SU-DHL-6 (cell line): ENCODE data around the gene GIGYF2.

Experiments
- H2AFZ ChIP-seq: fragments of 200-600 bp; sonication (generic); 2 replicates; pipeline ENCODE4 v1.6.1; 2014; ENCODE audit warnings: low read depth, mild to moderate bottlenecking, moderate library complexity, mixed read lengths, antibody characterized with exemption, low read length; ENCODE audit not compliant: severe bottlenecking
- H3F3A ChIP-seq: fragments of 200-600 bp; shearing (Covaris generic); 2 replicates; pipeline ENCODE4 v1.6.0; 2016; ENCODE audit warnings: antibody characterized with exemption, mild to moderate bottlenecking; ENCODE audit not compliant: insufficient read depth
- H3K27ac ChIP-seq: fragments of 200-600 bp; sonication (generic); 2 replicates; pipeline ENCODE4 v1.5.1; 2016; ENCODE audit warnings: low read depth, mild to moderate bottlenecking, low read length, moderate library complexity, mixed read lengths
- H3K27me3 ChIP-seq: fragments of 200-600 bp; sonication (generic), shearing (Covaris generic); 2 replicates; pipeline ENCODE4 v1.6.0; 2014; ENCODE audit warnings: mild to moderate bottlenecking, low read length
- H3K36me3 ChIP-seq: fragments of 200-600 bp; sonication (generic); 2 replicates; pipeline ENCODE4 v1.6.1; 2014; ENCODE audit warnings: mild to moderate bottlenecking, low read length, mixed read lengths
- H3K4me2 ChIP-seq: fragments of 300-600, 200-600 bp; shearing (Covaris generic), sonication (generic); 2 replicates; pipeline ENCODE4 v1.6.0; 2014; ENCODE audit warnings: low read length, low read depth, mild to moderate bottlenecking; ENCODE audit not compliant: poor library complexity, severe bottlenecking
- H3K4me3 ChIP-seq: fragments of 200-600 bp; sonication (generic); 2 replicates; pipeline ENCODE4 v1.5.1; 2014; ENCODE audit warnings: antibody characterized with exemption, low read length, mild to moderate bottlenecking, mixed read lengths; ENCODE audit not compliant: insufficient read depth, poor library complexity, severe bottlenecking
- H3K79me2 ChIP-seq: fragments of 200-600 bp; sonication (generic); 2 replicates; pipeline ENCODE4 v1.6.1; 2014; ENCODE audit warnings: mild to moderate bottlenecking, low read length, moderate library complexity; ENCODE audit not compliant: insufficient read depth
- H3K9ac ChIP-seq: fragments of 200-600 bp; sonication (generic); 2 replicates; pipeline ENCODE4 v1.7.0; 2014; ENCODE audit warnings: mild to moderate bottlenecking, low read length
- H3K9me2 ChIP-seq: fragments of 200-600 bp; sonication (generic); replicated peaks from 2 replicates; pipeline ENCODE4 v1.6.1; 2014; ENCODE audit warnings: low read length; ENCODE audit not compliant: insufficient read depth
- H3K9me3 ChIP-seq: fragments of 200-600 bp; sonication (generic); 2 replicates; pipeline ENCODE4 v1.6.1; 2014; ENCODE audit warnings: low read length, mixed read lengths; ENCODE audit not compliant: insufficient read depth
- H4K20me1 ChIP-seq: fragments of 200-600 bp; sonication (generic); 2 replicates; pipeline ENCODE4 v1.6.1; 2014; ENCODE audit warnings: low read depth, mild to moderate bottlenecking, antibody characterized with exemption, low read length, moderate library complexity, mixed read lengths
- EZH2phosphoT487 ChIP-seq: fragments of 200-600 bp; sonication (generic), shearing (Covaris generic); conservative IDR thresholded peaks from 2 replicates; pipeline ENCODE4 v1.6.1; 2018; ENCODE audit warnings: mild to moderate bottlenecking, antibody characterized with exemption, low read length, moderate library complexity, mixed read lengths
- TF ChIP-seq, protein P1 (sequence below): fragments of 200-600 bp; sonication (generic); IDR thresholded peaks from one replicate; pipeline ENCODE4 v1.5.1; 2017; ENCODE audit warnings: antibody characterized with exemption, mild to moderate bottlenecking, low read length, moderate library complexity; ENCODE audit not compliant: insufficient read depth, poor library complexity, severe bottlenecking

The GIGYF2 gene

DNA sequence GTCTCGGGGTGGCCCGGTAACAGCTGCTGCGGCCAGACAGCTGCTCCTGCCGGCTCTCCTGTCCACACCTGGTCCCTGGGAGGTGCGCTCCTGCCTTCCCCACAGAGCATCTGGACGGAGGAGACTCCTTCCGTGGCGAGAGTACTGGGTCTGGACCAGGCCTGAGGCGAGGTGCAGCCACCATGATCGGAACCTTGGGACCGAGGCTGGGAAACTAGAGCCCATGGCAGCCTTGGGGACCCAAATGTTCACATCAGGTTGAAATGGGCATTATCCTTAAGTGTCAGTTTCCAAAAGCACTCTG is 628 bp downstream of the GIGYF2 start:
- Histone ChIP-seq H2AFZ (peak overlapping the region; percentile 76), H3F3A (peaks cover 7% of the 10 kb centered on the region), H3K4me3 (peak overlapping the region; percentile 72), H3K79me2 (peaks cover 46% of the 10 kb centered on the region), H3K27me3 (no peaks in the 10 kb centered on the region), H3K9ac (peak overlapping the region; percentile 85), H3K36me3 (no peaks in the 10 kb centered on the region), H3K9me2 (no peaks in the 10 kb centered on the region), H3K9me3 (no peaks in the 10 kb centered on the region), H3K27ac (no peak overlapping the region), H3K4me2 (peak overlapping the region; percentile 77), H4K20me1 (no peaks in the 10 kb centered on the region; the same call in 1 of the 2 replicates)
- TF ChIP-seq, protein P1, sequence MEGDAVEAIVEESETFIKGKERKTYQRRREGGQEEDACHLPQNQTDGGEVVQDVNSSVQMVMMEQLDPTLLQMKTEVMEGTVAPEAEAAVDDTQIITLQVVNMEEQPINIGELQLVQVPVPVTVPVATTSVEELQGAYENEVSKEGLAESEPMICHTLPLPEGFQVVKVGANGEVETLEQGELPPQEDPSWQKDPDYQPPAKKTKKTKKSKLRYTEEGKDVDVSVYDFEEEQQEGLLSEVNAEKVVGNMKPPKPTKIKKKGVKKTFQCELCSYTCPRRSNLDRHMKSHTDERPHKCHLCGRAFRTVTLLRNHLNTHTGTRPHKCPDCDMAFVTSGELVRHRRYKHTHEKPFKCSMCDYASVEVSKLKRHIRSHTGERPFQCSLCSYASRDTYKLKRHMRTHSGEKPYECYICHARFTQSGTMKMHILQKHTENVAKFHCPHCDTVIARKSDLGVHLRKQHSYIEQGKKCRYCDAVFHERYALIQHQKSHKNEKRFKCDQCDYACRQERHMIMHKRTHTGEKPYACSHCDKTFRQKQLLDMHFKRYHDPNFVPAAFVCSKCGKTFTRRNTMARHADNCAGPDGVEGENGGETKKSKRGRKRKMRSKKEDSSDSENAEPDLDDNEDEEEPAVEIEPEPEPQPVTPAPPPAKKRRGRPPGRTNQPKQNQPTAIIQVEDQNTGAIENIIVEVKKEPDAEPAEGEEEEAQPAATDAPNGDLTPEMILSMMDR, result no peak
- no peak for TF ChIP-seq EZH2phosphoT487

DNA sequence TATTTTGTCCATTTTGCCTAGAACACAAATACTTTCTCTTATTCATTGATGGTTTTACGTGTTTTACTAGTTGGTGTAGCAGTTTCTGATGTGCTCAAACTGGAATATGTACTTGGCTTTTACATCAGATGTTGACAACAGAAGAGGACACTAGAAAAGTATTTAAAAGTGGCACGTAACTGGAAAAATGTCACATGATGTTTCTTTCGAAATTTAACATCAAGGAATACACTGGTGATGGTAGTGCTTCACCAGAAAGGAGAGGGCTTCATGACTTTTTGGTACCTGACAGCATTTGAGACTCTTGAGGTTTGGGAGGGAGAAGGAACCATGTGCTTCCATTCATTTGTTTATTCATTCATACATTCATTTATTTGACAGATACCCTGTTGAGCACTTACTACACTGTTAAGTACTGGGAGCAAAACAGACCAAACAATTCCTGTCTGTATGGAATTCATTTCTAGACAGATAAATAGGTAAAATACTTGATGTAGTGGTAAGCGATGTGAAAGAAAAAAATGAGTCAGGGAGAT is 1.5 kb downstream of the GIGYF2 start:
- Histone ChIP-seq H3K79me2 (peaks cover 54% of the 10 kb centered on the region), H3F3A (peaks cover 7% of the 10 kb centered on the region), H3K9ac (peak overlapping the region; percentile 85)

DNA sequence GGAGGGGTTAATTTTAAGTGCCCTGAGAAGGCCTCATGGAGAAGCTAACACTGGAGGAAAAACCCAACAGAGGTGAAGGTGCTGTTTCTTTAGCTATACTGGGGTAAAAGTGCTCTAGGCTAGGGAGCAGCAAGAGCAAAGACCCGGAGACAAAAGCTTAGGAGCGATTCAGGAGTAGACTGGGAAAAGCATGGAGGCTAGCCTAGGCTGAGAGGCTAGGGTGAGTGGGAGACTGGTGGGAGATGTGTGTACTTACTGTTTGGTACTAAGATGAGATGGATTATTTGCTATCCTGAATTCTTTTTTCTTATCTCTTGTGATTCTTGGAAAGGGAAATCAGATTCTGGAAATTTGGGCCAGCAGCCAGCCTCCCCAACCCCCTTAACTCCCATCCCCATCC is 2.0 kb downstream of the GIGYF2 start:
- H2AFZ ChIP-seq, result no peak overlapping the region
- peak overlapping the region; percentile 72 for H3K4me3 ChIP-seq
- no peaks in the 10 kb centered on the region for H3K36me3 ChIP-seq
- peak overlapping the region; percentile 77 for H3K4me2 ChIP-seq
- H3K9ac ChIP-seq, result peak overlapping the region; percentile 85; the same call in 1 of the 2 replicates
- peaks cover 56% of the 10 kb centered on the region for H3K79me2 ChIP-seq
- H3K27ac ChIP-seq, result no peak overlapping the region
- no peaks in the 10 kb centered on the region for H3K9me3 ChIP-seq
- H4K20me1 ChIP-seq, result no peaks in the 10 kb centered on the region; the same call in 1 of the 2 replicates
- H3F3A ChIP-seq, result peaks cover 7% of the 10 kb centered on the region
- H3K9me2 ChIP-seq, result no peaks in the 10 kb centered on the region
- H3K27me3 ChIP-seq, result no peaks in the 10 kb centered on the region
- no peak for TF ChIP-seq EZH2phosphoT487

More for the DNA sequence above, 1.5 kb downstream of the GIGYF2 start:
- H3K36me3 ChIP-seq, result no peaks in the 10 kb centered on the region
- H2AFZ ChIP-seq, result no peak overlapping the region
- peak overlapping the region; percentile 77 for H3K4me2 ChIP-seq
- TF ChIP-seq, protein P1, result no peak
- TF ChIP-seq EZH2phosphoT487, result no peak
- no peaks in the 10 kb centered on the region for H3K9me3 ChIP-seq
- H3K9me2 ChIP-seq, result no peaks in the 10 kb centered on the region
- H3K4me3 ChIP-seq, result peak overlapping the region; percentile 72
- no peaks in the 10 kb centered on the region for H3K27me3 ChIP-seq
- H3K27ac ChIP-seq, result no peak overlapping the region
- no peaks in the 10 kb centered on the region; the same call in 1 of the 2 replicates for H4K20me1 ChIP-seq

DNA sequence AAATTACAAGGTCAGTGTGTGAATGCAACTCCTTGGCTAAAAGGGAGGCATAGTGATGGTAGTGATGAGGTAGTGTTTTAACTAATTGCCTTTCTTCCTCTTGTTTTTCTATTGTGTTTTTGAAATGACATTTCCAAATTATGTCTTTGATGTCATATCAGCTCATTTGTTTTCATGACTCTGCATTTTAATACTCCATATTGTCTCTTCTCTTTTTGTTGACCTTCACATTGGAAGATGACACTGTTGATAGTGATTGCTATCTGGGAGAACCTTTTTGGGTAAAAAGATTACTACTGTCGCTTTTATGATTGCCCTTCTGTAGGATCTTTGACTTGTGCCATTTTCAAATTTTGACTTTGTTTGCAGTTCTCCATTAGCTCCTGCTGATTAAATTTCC is 3.0 kb downstream of the GIGYF2 start:
- no peaks in the 10 kb centered on the region; the same call in 1 of the 2 replicates for H4K20me1 ChIP-seq
- H2AFZ ChIP-seq, result no peak overlapping the region
- no peaks in the 10 kb centered on the region for H3K27me3 ChIP-seq
- H3K9me2 ChIP-seq, result no peaks in the 10 kb centered on the region
- H3K36me3 ChIP-seq, result no peaks in the 10 kb centered on the region
- H3K27ac ChIP-seq, result no peak overlapping the region
- H3K9me3 ChIP-seq, result no peaks in the 10 kb centered on the region
- peaks cover 7% of the 10 kb centered on the region for H3F3A ChIP-seq
- no peak for TF ChIP-seq EZH2phosphoT487
- peaks cover 58% of the 10 kb centered on the region for H3K79me2 ChIP-seq
- no peak overlapping the region for H3K9ac ChIP-seq
- H3K4me2 ChIP-seq, result peak overlapping the region; percentile 77
- no peak overlapping the region for H3K4me3 ChIP-seq
